ENCODE data around the gene CRP.
"Not testable (repeated sequence)": the region's sequence is repeated elsewhere in the genome, so short reads cannot be mapped to it uniquely, and the experiment has no call there.

CRP gene

DNA sequence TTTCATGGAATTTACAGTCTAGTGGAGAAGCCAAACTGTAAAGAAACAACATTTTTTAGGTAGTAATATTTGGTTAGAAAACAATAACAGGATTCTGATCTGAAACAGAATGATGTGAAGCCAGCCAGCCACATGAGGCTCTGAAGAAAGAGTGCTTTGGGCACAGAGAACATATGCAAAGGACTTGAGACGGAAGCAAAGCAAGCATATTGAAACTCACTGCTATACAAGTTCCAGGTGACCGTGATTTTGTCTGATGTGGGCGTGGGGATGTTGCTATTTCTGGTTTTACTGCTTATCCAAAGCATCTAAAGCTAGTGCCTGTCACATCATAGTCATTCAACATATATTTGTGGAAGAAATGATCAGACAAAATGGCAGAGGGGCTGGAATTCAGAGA, 14.7 kb downstream of the CRP start:
- no peak for DNase-seq (ENCODE audit: low read depth)

DNA sequence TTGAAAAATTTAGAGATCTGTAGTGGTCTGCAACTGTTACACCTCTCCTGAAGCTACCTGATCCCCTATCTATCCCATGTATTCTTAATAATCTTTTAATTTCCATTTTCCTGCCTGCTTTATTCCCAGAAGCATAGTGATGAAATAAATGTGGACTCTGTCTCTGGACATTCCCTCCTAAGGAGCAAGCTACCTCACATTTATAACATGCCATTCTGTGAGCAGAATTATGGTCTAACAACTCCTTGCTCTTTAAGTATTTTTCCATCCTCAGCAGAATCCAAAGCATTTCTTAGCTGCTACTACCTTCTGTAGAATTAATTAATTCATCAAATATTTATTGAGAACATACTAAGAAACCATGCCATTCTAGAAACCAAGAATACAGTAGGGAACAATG, 15.1 kb downstream of the CRP start:
- no peak for DNase-seq (ENCODE audit: low read depth)

DNA sequence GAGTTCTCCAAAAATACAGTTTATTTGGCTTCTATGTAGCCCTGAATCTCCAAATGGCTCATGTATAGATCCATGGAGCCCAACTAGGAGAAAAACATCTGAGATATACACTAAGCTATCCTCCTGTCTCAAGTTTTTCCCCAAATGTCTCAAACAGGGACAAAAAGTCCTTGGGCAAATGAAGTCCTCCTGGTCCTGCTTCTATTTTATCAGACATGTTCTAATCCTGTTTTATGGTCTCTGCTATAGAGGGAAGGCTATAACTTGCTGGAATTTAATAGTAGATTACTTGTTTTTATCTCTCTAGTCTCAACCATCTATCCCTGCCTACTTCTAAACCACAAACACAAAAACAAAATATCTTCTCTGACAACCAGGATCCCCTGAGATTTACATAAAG, 26.9 kb downstream of the CRP start:
- DNase-seq (ENCODE audit: low read depth) = no peak

DNA sequence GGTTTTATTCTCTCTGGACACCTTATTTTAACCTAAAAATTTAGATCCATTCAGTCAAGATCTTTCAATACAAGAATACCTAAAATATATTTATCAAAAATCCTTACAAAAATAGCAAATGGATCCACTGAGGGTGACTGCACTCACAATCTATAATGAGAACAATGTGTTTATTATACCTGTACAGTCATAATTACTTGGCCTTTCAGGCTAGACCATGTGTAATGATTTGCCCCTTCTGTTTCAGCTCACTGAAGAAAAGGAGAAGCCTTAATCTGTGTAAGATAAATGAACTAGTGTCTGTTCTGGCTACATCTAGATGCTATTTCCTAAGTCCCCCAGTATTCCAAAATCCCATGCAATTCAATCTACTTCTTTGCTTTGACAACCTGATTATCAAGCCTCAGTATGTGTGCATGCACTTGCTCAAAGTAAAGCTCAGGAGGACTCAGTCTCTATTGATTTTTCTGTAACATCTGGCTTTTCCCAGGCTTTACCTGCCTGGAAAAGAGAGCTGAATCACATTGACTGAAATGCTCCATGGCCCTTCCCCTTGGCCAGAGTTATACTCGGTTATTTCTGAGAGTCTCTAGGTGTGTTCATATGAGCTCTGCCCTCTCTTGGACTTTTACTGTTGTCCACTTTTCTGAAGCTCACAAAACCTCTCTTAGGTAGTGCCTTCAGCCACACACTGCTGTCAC, 27.6 kb downstream of the CRP start:
- DNase-seq (ENCODE audit: low read depth) = no peak

DNA sequence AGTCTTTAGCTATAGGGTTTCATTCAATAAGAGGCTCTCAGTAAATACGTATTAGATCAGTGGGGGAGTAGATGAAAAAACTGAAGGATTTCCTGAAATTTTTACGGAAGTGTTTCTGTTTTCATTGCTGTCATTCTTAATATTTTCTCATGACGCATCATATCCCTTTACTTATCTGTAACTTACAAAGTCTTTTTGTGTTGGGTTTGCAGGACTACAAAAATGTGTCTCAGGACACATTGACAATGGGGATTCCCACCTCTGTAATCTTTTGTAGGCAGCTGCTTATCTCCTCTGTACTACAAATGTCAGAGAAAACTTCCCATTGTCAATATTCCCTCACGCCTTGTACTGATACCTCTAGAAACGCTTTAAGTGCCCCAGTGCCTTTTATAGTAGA, 35.5 kb downstream of the CRP start:
- no peak for DNase-seq (ENCODE audit: low read depth)

DNA sequence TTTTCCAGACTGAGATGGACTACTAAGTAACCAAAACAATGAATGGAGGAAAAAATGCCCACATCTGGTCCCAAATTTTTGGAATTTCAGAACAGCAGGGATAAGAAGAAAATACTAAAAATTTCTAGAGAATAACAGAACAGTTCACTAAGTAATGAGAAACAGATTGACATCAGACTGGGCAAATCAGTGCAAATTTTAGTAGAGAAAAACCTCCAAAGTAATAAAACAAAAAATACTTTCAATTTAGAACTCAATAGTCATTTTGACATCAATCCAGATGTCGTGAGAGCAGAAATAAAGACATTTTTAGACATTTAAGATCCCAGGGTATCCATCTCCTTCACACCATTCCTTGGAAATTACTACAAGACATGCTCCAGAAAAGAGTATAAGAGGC, 39.3 kb downstream of the CRP start:
- no peak for DNase-seq (ENCODE audit: low read depth)

DNA sequence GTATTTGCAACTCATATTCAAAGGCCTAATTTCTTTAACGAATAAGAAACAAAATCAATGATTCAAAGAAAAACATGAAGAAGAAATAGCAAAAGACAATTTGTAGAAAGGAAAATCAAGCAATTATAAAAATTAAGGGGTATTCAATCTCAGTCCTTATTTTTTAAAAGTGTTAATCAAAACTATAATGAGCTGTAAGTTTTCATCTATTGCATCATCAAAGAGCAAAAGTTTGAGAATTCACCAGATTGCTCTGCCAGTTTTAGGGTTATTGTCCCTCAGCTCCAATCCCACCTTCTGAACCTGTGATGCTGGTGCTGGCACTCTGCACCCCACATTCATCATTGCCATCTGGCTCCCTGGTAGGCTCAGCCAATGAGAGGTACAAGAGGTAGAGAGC, 42.0 kb downstream of the CRP start:
- not testable (repeated sequence) for DNase-seq (ENCODE audit: low read depth)

DNA sequence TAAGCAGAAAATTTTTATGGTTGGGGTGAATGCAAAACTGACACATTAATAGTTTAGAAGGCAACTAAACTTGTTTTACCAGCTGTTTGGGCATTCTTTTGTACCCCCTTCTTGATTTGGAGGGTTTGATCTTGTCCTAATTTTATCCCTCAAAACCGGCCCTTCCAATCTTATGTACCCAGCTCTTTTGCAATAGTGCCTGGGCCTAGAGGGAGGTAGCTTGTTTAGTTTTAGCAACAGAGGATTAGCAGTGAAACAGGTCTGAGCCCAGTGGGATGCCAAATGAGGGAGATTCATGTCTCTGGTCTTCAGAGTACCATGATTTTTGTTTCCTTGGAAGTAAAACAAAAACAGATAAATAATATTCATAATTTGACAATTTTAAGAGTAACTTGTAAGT, 45.1 kb downstream of the CRP start:
- DNase-seq (ENCODE audit: low read depth) = no peak

DNA sequence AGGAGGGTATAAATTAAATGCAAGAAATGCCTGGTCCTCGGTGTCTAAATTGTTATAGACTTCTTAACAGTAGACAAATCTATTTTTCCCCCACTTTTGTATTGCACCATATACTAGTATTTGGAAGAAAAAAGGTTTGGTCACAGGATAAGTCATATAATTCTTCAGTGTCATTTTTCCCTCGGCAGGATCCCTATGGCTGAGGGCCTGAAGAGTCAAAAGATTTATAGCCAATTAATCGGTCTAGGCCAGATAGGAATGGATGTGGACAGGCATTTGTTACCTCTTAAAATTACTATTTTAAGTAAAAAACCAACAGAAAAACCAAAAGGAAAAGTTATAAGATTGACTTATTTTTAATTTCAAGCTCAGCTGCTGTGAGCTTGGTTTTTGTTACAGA, 45.6 kb downstream of the CRP start:
- no peak for DNase-seq (ENCODE audit: low read depth)

DNA sequence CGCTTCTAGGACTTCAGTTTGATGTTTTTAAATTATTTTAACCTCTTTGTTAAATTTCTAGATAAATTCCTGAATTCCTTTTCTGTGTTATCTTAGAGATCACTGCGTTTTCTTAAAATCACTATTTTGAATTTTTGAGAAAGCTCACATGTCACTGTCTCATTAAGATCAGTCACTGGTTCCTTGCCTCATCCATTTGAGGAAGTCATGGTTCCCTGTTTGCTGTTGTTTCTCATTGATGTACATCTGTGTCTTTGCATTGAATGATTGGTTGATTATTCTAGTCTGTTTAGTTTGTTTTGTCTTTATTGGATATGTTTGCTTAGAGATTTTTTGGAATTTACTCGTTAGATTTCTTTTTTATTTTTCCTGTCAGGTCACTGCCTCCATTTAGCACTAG, 50.1 kb downstream of the CRP start:
- DNase-seq (ENCODE audit: low read depth) = no peak

DNA sequence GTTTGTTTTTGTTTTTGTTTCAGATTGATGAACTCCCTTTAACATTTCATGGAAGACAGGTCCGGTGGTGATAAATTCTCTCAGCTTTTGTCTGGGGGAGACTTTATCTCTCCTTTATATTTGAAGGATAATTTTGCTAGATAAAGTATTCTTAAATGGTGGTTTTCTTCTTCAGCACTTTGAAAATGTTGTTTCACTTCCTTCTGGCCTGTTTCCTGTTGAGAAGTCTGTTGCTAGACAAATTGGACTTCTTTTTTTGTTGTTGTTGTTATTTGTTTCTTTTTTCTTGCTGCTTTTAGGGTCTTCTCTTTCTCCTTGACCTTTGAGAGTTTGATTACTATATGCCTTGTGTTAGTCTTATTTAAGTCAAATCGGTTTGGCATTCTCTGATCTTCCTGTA, 50.8 kb downstream of the CRP start:
- no peak for DNase-seq (ENCODE audit: low read depth)

Data from stimulated activated CD8-positive, alpha-beta memory T cell treated with anti-CD3 and anti-CD28 coated beads, Interleukin-12 subunit alpha, Interleukin-12 subunit beta, amount 100 ng/mL, for 1 hour (primary cell).